GM12878 (cell line): ENCODE data around the gene LARGE1. TPM values are rescaled to one million over a fixed set of nuclear protein-coding genes. Genes with fewer than 3 reads are reported as not detected.

Experiments used
- ATAC-seq: fragments of 200-7000 bp; cut with Tn5 transposase; 3 replicates; pipeline ENCODE4 v1.9.1; 2020; ENCODE audit warnings: mild to moderate bottlenecking, moderate library complexity
- BruUV-seq: library from RNA; stranded (reverse); fragments of 400-500 nt; replicated peaks from 2 replicates; lab custom pipeline; 2021; lab: Mats Ljungman, UMichigan
- CTCF ChIA-PET: fragments of 300-600 bp; sonication (Branson Sonifier 250); formaldehyde crosslinking; extraction: SDS; loops from one replicate; lab custom pipeline; 2021; ENCODE audit warnings: inconsistent platforms; lab: Yijun Ruan, JAX
- POLR2A ChIA-PET: fragments of 350-600 bp; formaldehyde crosslinking; extraction: SDS; loops from one replicate; lab custom pipeline; 2021; ENCODE audit warnings: inconsistent platforms; lab: Charles Lee
- RAD21 ChIA-PET: fragments of 300-600 bp; sonication (Branson Sonifier 250); formaldehyde crosslinking; loops from one replicate; lab custom pipeline; 2023; ENCODE audit warnings: antibody characterized with exemption; ENCODE audit not compliant: unreplicated experiment; lab: Charles Lee
- SMC1A ChIA-PET: fragments of 300-600 bp; sonication (Branson Sonifier 250); formaldehyde crosslinking; loops from one replicate; lab custom pipeline; 2023; ENCODE audit not compliant: unreplicated experiment, uncharacterized antibody; lab: Charles Lee
- DNase-seq: peaks from one replicate; pipeline ENCODE4 v3.0.0-alpha.2; 2011; ENCODE audit warnings: low read depth, low spot score
- FAIRE-seq: peaks from 3 replicates; lab custom pipeline; 2011; peaks lifted over from hg19 to GRCh38; lab: Jason Lieb, UNC
- H2AFZ ChIP-seq: 2 replicates; pipeline ENCODE4 v1.6.0; 2011; ENCODE audit warnings: low read depth, low read length, control low read depth; ENCODE audit not compliant: control insufficient read depth
- H3K27ac ChIP-seq: 2 replicates; pipeline ENCODE4 v1.5.1; 2011; ENCODE audit warnings: control low read depth; ENCODE audit not compliant: control insufficient read depth, insufficient read depth
- H3K27me3 ChIP-seq, 2 experiments: replicated peaks in 1 of 2; 2 replicates each; pipeline versions ENCODE4 v1.6.0 to v1.6.1; 2011; ENCODE audit warnings: low read length in 1 of 2; ENCODE audit not compliant: control insufficient read depth in 2 of 2, insufficient read depth in 2 of 2
- H3K36me3 ChIP-seq, 2 experiments: 2 replicates each; pipeline ENCODE4 v1.5.1; 2011; ENCODE audit warnings: low read length in 1 of 2; ENCODE audit not compliant: control insufficient read depth in 2 of 2, insufficient read depth in 2 of 2
- H3K4me1 ChIP-seq: 2 replicates; pipeline ENCODE4 v1.6.1; 2011; ENCODE audit warnings: mild to moderate bottlenecking, low read length, moderate library complexity, mixed read lengths; ENCODE audit not compliant: control insufficient read depth, insufficient read depth
- H3K4me2 ChIP-seq: 2 replicates; pipeline ENCODE4 v1.6.0; 2011; ENCODE audit warnings: control low read depth; ENCODE audit not compliant: control insufficient read depth, insufficient read depth
- H3K4me3 ChIP-seq: fragments of 200-600 bp; sonication (generic); 2 replicates; pipeline ENCODE4 v1.5.1; 2016
- H3K79me2 ChIP-seq: 2 replicates; pipeline ENCODE4 v1.6.0; 2011; ENCODE audit warnings: low read length; ENCODE audit not compliant: control insufficient read depth, insufficient read depth
- H3K9ac ChIP-seq: 2 replicates; pipeline ENCODE4 v1.8.0; 2011; ENCODE audit warnings: low read length, control low read depth, mixed read lengths; ENCODE audit not compliant: control insufficient read depth, insufficient read depth
- H3K9me3 ChIP-seq: replicated peaks from 3 replicates; pipeline ENCODE4 v1.5.1; 2011; ENCODE audit warnings: mild to moderate bottlenecking, low read length; ENCODE audit not compliant: control insufficient read depth, insufficient read depth
- H4K20me1 ChIP-seq: 2 replicates; pipeline ENCODE4 v1.6.0; 2011; ENCODE audit not compliant: control insufficient read depth, insufficient read depth
- CREM ChIP-seq: IDR thresholded peaks from 2 replicates; pipeline ENCODE4 v1.6.1; 2014; ENCODE audit warnings: antibody characterized with exemption, low read depth
- DPF2 ChIP-seq: fragments of 450-650 bp; IDR thresholded peaks from 2 replicates; pipeline ENCODE4 v1.6.1; 2017; ENCODE audit warnings: mild to moderate bottlenecking
- EGR1 ChIP-seq, 2 experiments: IDR thresholded peaks; 1 replicate in 1 of 2; 2 replicates in 1 of 2; pipeline ENCODE4 v1.6.1; 2011 to 2012; ENCODE audit warnings: low read depth in 2 of 2, low read length in 2 of 2, borderline replicate concordance in 1 of 2, mild to moderate bottlenecking in 1 of 2, moderate library complexity in 1 of 2
- GABPA ChIP-seq: IDR thresholded peaks from 2 replicates; pipeline ENCODE4 v1.6.1; 2014; ENCODE audit warnings: antibody characterized with exemption, low read depth, mild to moderate bottlenecking, inconsistent platforms
- HDAC6 ChIP-seq: fragments of 200-600 bp; sonication (generic); IDR thresholded peaks from one replicate; pipeline ENCODE4 v1.8.0; 2017; ENCODE audit warnings: antibody characterized with exemption; ENCODE audit not compliant: unreplicated experiment
- IKZF1 ChIP-seq: fragments of 450-650 bp; conservative IDR thresholded peaks from 2 replicates; pipeline ENCODE4 v1.6.1; 2017; ENCODE audit warnings: antibody characterized with exemption, mild to moderate bottlenecking
- MYB ChIP-seq: fragments of 150-350 bp; IDR thresholded peaks from 2 replicates; pipeline ENCODE4 v1.6.1; 2014; ENCODE audit warnings: mild to moderate bottlenecking, low read depth, low read length, borderline replicate concordance
- NBN ChIP-seq: fragments of 450-650 bp; IDR thresholded peaks from 2 replicates; pipeline ENCODE4 v1.6.1; 2016
- PAX8 ChIP-seq: fragments of 450-650 bp; IDR thresholded peaks from 2 replicates; pipeline ENCODE4 v1.6.1; 2017; ENCODE audit warnings: mild to moderate bottlenecking, moderate library complexity
- RFX5 ChIP-seq: IDR thresholded peaks from 2 replicates; pipeline ENCODE4 v1.6.1; 2011; ENCODE audit warnings: low read depth, low read length, improper control_type of control experiment
- TARDBP ChIP-seq: IDR thresholded peaks from 2 replicates; pipeline ENCODE4 v1.6.1; 2016; ENCODE audit warnings: borderline replicate concordance
- TBL1XR1 ChIP-seq: IDR thresholded peaks from 2 replicates; pipeline ENCODE4 v1.6.1; 2012; ENCODE audit warnings: low read depth, low read length, improper control_type of control experiment
- WGBS: methylation state at CpG from one replicate; pipeline ENCODE4 v1.1.6; 2016; ENCODE audit warnings: low lambda C conversion rate; ENCODE audit not compliant: insufficient replicate concordance, insufficient coverage; ENCODE audit errors: missing lambda C conversion rate; 5-methylcytosine and 5-hydroxymethylcytosine counted together
- in situ Hi-C: fragments of 300-500 bp; cut with MboI; formaldehyde crosslinking; loops from 9 replicates; pipeline ENCODE4 v1.14.3; 2018; ENCODE audit warnings: mixed read lengths
- intact Hi-C: fragments of 100-400 bp; cut with micrococcal nuclease; formaldehyde crosslinking; loops from one replicate; pipeline ENCODE4 v1.14.2; 2022; ENCODE audit not compliant: unreplicated experiment
- polyA plus RNA-seq, 11 experiments: library from polyadenylated mRNA; depleted of rRNA in 4 of 11; unstranded in 6 of 11; stranded (reverse) in 5 of 11; fragments of >200 nt; fragmentation: Nextera tagmentation in 4 of 11; fragmentation: Illumina TruSeq in 1 of 11; extraction: Ambion mirVana in 4 of 11; extraction: Trizol in 1 of 11; gene quantifications; 1 replicate in 1 of 11; 2 replicates in 10 of 11; pipeline versions ENCODE4 v1.2.1 to v1.2.3, GENCODE V29; 2011 to 2016; ENCODE audit warnings: inconsistent platforms in 2 of 11, missing spikeins in 2 of 11, low read depth in 1 of 11
- total RNA-seq, 4 experiments: library from RNA; depleted of rRNA in 3 of 4; stranded (reverse); fragments of >200 nt in 3 of 4; fragmentation: Illumina TruSeq in 1 of 4; extraction: Trizol in 1 of 4; gene quantifications; 2 replicates each; pipeline versions ENCODE4 v1.2.1 to v1.2.3, GENCODE V29; 2013 to 2021
- TF ChIP-seq, protein P1 (sequence below): IDR thresholded peaks from 2 replicates; pipeline ENCODE4 v1.6.1; 2012; ENCODE audit warnings: mild to moderate bottlenecking, low read depth, low read length
- TF ChIP-seq, protein P2 (sequence below): fragments of 150-350 bp; IDR thresholded peaks from 2 replicates; pipeline ENCODE4 v1.6.1; 2016; ENCODE audit warnings: low read depth, low read length
- TF ChIP-seq, protein P3 (sequence below): fragments of 450-650 bp; IDR thresholded peaks from 2 replicates; pipeline ENCODE4 v1.6.1; 2017; ENCODE audit warnings: borderline replicate concordance
- TF ChIP-seq, protein P4 (sequence below): IDR thresholded peaks from 2 replicates; pipeline ENCODE4 v1.6.1; 2011; ENCODE audit warnings: low read depth, mild to moderate bottlenecking, low read length, moderate library complexity, borderline replicate concordance; ENCODE audit errors: extremely low read depth

Gene LARGE1
- total and polyA plus RNA-seq, 10 of the 15 experiments (the other 5 are each of a cell fraction or from before 2014, with no cell fraction given), result 3.2 to 41.4 (median 17.3) TPM

DNA sequence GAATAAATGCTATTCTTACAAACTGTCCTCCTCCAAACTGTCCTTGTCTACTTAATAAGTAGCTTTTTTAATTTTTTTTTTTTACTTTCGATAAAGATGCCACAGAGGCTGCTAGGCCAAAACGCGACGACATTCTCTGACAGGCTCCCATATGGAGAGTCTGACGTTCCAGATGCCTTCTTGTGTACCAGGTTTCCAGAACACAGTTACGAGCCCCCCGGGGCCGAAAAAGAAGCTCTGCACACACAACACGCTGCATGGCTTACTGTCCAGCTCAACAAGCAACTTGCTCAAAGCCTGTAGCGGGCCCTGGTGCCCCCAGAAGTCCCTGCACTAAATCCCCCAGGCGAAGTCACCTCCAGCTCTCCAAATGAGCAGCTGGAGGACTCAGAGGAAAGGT lies 39.3 kb downstream of the LARGE1 start:
- CTCF ChIA-PET, result interaction anchor here (1.1 kb wide), 1 partner anchor 9 kb away, joined by 3 read pairs; no protein-coding TSS in a partner anchor
- SMC1A ChIA-PET, result interaction anchor here (1.2 to 1.4 kb wide), 2 partner anchors 8 to 38 kb away, joined by 3 to 6 read pairs; no protein-coding TSS in a partner anchor
- WGBS, result 94% methylated on average over 11 of the region's 11 CpGs
- RAD21 ChIA-PET, result no interaction called here
- Histone ChIP-seq H3K4me2 (no peak overlapping the region), H3K27ac (no peak overlapping the region), H4K20me1 (no peaks in the 10 kb centered on the region), H3K27me3 (no peaks in the 10 kb centered on the region), H3K9ac (no peak overlapping the region), H3K9me3 (no peaks in the 10 kb centered on the region), H3K4me1 (peaks cover 10% of the 10 kb centered on the region), H3K4me3 (no peak overlapping the region), H2AFZ (no peak overlapping the region), H3K79me2 (peaks cover 14% of the 10 kb centered on the region), H3K36me3 (no peaks in the 10 kb centered on the region)
- in situ Hi-C loops (no loop called here), intact Hi-C loops (no loop called here)
- no TSS peak for BruUV-seq
- POLR2A ChIA-PET, result no interaction called here
- FAIRE-seq (no peak), ATAC-seq (no peak), DNase-seq (no peak)
- TF ChIP-seq GABPA (no peak), EGR1 (IDR thresholded peaks at IDR 0.05; ENCODE audit: borderline replicate concordance in 1 of 2, low read depth in 2 of 2, low read length in 2 of 2) (no peak), HDAC6 (no peak), TBL1XR1 (no peak), PAX8 (no peak), DPF2 (no peak), IKZF1 (no peak), TARDBP (no peak), MYB (no peak), CREM (no peak), NBN (no peak), RFX5 (no peak)
- TF ChIP-seq, protein P1, sequence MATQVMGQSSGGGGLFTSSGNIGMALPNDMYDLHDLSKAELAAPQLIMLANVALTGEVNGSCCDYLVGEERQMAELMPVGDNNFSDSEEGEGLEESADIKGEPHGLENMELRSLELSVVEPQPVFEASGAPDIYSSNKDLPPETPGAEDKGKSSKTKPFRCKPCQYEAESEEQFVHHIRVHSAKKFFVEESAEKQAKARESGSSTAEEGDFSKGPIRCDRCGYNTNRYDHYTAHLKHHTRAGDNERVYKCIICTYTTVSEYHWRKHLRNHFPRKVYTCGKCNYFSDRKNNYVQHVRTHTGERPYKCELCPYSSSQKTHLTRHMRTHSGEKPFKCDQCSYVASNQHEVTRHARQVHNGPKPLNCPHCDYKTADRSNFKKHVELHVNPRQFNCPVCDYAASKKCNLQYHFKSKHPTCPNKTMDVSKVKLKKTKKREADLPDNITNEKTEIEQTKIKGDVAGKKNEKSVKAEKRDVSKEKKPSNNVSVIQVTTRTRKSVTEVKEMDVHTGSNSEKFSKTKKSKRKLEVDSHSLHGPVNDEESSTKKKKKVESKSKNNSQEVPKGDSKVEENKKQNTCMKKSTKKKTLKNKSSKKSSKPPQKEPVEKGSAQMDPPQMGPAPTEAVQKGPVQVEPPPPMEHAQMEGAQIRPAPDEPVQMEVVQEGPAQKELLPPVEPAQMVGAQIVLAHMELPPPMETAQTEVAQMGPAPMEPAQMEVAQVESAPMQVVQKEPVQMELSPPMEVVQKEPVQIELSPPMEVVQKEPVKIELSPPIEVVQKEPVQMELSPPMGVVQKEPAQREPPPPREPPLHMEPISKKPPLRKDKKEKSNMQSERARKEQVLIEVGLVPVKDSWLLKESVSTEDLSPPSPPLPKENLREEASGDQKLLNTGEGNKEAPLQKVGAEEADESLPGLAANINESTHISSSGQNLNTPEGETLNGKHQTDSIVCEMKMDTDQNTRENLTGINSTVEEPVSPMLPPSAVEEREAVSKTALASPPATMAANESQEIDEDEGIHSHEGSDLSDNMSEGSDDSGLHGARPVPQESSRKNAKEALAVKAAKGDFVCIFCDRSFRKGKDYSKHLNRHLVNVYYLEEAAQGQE, result no peak
- TF ChIP-seq, protein P2, sequence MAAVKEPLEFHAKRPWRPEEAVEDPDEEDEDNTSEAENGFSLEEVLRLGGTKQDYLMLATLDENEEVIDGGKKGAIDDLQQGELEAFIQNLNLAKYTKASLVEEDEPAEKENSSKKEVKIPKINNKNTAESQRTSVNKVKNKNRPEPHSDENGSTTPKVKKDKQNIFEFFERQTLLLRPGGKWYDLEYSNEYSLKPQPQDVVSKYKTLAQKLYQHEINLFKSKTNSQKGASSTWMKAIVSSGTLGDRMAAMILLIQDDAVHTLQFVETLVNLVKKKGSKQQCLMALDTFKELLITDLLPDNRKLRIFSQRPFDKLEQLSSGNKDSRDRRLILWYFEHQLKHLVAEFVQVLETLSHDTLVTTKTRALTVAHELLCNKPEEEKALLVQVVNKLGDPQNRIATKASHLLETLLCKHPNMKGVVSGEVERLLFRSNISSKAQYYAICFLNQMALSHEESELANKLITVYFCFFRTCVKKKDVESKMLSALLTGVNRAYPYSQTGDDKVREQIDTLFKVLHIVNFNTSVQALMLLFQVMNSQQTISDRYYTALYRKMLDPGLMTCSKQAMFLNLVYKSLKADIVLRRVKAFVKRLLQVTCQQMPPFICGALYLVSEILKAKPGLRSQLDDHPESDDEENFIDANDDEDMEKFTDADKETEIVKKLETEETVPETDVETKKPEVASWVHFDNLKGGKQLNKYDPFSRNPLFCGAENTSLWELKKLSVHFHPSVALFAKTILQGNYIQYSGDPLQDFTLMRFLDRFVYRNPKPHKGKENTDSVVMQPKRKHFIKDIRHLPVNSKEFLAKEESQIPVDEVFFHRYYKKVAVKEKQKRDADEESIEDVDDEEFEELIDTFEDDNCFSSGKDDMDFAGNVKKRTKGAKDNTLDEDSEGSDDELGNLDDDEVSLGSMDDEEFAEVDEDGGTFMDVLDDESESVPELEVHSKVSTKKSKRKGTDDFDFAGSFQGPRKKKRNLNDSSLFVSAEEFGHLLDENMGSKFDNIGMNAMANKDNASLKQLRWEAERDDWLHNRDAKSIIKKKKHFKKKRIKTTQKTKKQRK, result no peak
- TF ChIP-seq, protein P3, sequence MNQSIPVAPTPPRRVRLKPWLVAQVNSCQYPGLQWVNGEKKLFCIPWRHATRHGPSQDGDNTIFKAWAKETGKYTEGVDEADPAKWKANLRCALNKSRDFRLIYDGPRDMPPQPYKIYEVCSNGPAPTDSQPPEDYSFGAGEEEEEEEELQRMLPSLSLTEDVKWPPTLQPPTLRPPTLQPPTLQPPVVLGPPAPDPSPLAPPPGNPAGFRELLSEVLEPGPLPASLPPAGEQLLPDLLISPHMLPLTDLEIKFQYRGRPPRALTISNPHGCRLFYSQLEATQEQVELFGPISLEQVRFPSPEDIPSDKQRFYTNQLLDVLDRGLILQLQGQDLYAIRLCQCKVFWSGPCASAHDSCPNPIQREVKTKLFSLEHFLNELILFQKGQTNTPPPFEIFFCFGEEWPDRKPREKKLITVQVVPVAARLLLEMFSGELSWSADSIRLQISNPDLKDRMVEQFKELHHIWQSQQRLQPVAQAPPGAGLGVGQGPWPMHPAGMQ, result no peak
- TF ChIP-seq, protein P4, sequence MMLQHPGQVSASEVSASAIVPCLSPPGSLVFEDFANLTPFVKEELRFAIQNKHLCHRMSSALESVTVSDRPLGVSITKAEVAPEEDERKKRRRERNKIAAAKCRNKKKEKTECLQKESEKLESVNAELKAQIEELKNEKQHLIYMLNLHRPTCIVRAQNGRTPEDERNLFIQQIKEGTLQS, result no peak
